BJ (cell line): ENCODE measurements around the gene IGLL5. TPM values are rescaled to one million over a fixed set of nuclear protein-coding genes. Genes with fewer than 3 reads are reported as not detected.

Experiments used
- CTCF ChIA-PET: fragments of 350-600 bp; formaldehyde crosslinking; extraction: SDS; loops from one replicate; lab custom pipeline; 2021; ENCODE audit warnings: antibody characterized with exemption, inconsistent platforms; lab: Yijun Ruan, JAX
- POLR2A ChIA-PET: fragments of 300-600 bp; sonication (Branson Sonifier 250); formaldehyde crosslinking; extraction: SDS; loops from one replicate; lab custom pipeline; 2021; ENCODE audit warnings: antibody characterized with exemption; lab: Charles Lee
- DNase-seq: peaks from one replicate; pipeline ENCODE4 v3.0.0-alpha.2; 2011; ENCODE audit warnings: low read depth
- H3K27me3 ChIP-seq: 2 replicates; pipeline ENCODE4 v1.6.0; 2011; ENCODE audit warnings: low read length; ENCODE audit not compliant: control insufficient read depth, insufficient read depth
- H3K36me3 ChIP-seq: 2 replicates; pipeline ENCODE4 v1.5.1; 2011; ENCODE audit warnings: low read length; ENCODE audit not compliant: control insufficient read depth, insufficient read depth
- H3K4me3 ChIP-seq: 2 replicates; pipeline ENCODE4 v1.5.1; 2011; ENCODE audit warnings: low read depth, mild to moderate bottlenecking, control low read depth, low read length
- CTCF ChIP-seq: IDR thresholded peaks from 2 replicates; pipeline ENCODE4 v1.5.1; 2011; ENCODE audit warnings: low read depth, mild to moderate bottlenecking, control low read depth, inconsistent platforms, low read length, moderate library complexity; ENCODE audit not compliant: insufficient read depth
- polyA plus RNA-seq: library from polyadenylated mRNA; depleted of rRNA; stranded (reverse); fragments of >200 nt; gene quantifications from 2 replicates; pipeline ENCODE4 v1.2.3, GENCODE V29; 2011

IGLL5 gene
- polyA plus RNA-seq, 1 experiment, result not detected

- Histone ChIP-seq H3K27me3 (peaks cover 2% of the 10 kb centered on the region; the same call in 1 of the 2 replicates), H3K36me3 (no peaks in the 10 kb centered on the region), H3K4me3 (no peak overlapping the region)
- ChIA-PET POLR2A (no interaction called here), CTCF (no interaction called here)
- TF ChIP-seq CTCF, result no peak
- no peak for DNase-seq
Measured at GRCh38 chr22:22907551-22908494, 20.2 kb downstream of the IGLL5 start.

- TF ChIP-seq CTCF, result no peak
- ChIA-PET POLR2A (no interaction called here), CTCF (no interaction called here)
- no peak overlapping the region for H3K4me3 ChIP-seq
- DNase-seq, result no peak
- no peaks in the 10 kb centered on the region; the same call in 1 of the 2 replicates for H3K27me3 ChIP-seq
- no peaks in the 10 kb centered on the region for H3K36me3 ChIP-seq
Measured at GRCh38 chr22:22908495-22908861, 20.9 kb downstream of the IGLL5 start.

GRCh38 chr22:22908941-22909604, 21.5 kb downstream of the IGLL5 start:
- no peak for TF ChIP-seq CTCF
- Histone ChIP-seq H3K27me3 (no peaks in the 10 kb centered on the region; the same call in 1 of the 2 replicates), H3K36me3 (no peaks in the 10 kb centered on the region), H3K4me3 (no peak overlapping the region)
- POLR2A ChIA-PET, result no interaction called here
- DNase-seq, result no peak
- CTCF ChIA-PET, result no interaction called here

GRCh38 chr22:22909605-22910271, 22.1 kb downstream of the IGLL5 start:
- Histone ChIP-seq H3K27me3 (no peaks in the 10 kb centered on the region; the same call in 1 of the 2 replicates), H3K4me3 (no peak overlapping the region), H3K36me3 (no peaks in the 10 kb centered on the region)
- POLR2A ChIA-PET, result no interaction called here
- CTCF ChIA-PET, result interaction anchor here (1.0 to 1.5 kb wide), 2 partner anchors 32 to 122 kb away, joined by 4 to 5 read pairs; no protein-coding TSS in a partner anchor
- TF ChIP-seq CTCF, result no peak
- no peak for DNase-seq
